ENCODE data around the gene PLCG1.

PLCG1 gene

DNA sequence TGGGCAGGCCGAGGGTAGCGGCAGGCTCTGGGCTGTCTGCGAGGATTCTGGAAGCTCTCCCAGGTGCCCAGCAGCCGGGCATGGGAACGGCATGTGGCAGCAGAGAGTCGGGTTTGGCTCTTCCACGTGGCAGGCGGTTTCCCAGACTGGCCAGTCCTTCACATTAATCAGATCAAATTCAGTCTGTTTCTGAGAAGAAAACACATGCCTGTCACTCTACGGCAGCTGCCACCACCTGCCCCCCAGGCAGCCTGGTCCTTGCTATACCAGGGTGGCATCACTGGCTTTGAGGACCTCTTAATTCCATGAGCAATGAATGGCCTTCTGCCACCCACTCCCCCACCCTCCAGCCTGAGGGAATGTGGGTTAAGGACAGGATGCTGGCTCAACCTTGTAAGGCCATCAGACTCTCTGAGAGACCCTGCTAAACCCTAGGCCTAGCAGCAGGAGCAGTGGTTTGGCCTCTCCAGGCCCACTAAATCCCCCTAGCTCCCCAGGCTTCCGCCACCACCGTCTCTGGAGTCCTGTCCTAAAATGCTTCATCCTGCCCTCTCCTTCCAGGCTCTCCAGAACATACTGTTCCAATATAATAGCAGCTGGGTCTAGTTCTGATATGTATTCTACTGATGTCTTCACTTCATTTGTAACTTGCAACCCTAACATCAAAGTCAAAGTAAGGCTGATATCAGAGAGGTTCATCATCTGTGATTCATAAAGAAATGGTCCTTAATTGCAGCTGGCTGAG lies 47.8 kb downstream of the PLCG1 start:
- TF ChIP-seq CTCF (IDR thresholded peaks at IDR 0.05; ENCODE audit: low read depth, low read length), result no peak
- H3K4me3 ChIP-seq (replicated peaks in 1 of 2; ENCODE audit: low read depth in 2 of 2, low read length in 2 of 2), result no peak overlapping the region
- DNase-seq (ENCODE audit: low read depth in 2 of 2), result no peak

- DNase-seq (ENCODE audit: low read depth in 2 of 2), result no peak
- H3K4me3 ChIP-seq (replicated peaks in 1 of 2; ENCODE audit: low read depth in 2 of 2, low read length in 2 of 2), result no peak overlapping the region
- TF ChIP-seq CTCF (IDR thresholded peaks at IDR 0.05; ENCODE audit: low read depth, low read length), result no peak
Observed at GRCh38 chr20:41187668-41188067, 50.3 kb downstream of the PLCG1 start.

DNA sequence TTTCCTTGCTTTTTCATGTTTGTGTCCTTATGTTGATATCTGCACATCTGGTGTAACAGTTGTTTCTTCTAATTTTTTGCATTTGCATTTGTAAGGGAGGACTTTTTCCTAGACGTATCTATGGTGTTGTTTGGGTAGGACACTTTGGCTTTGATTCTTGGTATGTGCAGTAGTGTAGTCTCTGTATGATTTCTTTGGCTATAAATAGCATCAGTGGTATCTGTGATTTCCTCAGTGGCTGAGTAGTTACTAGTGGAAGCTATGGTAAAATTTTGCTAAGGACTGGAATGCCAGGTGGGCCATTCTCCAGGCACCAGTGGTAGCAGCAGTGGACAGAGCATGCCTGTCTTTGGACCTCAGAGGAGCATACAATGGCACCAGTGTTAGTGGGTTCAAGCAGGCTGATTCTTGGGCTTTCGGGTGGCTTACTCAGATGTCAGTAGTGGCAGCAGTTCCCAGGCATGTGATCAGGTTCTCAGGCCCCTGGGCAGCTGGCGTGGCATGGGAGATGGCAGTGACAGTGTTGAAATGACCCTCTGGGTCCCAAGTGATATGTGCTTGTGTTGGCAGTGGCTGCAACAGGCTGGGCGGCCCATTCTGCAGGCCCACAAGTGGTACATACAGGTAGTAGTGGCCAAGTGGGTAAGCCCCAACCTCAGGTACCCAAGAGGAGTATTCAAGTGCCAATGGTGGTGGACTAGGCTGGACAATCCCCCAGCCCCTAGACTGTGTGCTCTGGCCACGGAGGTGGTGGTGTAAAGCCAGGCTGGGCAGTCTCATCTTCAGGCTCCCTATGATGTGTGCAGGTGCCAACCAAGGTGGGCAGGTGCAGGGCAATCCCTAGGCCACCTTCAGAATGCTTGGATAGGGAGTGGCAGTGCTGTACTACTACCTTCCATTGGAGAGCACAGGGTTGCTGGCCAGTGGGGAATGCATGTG lies 54.5 kb downstream of the PLCG1 start:
- H3K4me3 ChIP-seq (replicated peaks in 1 of 2; ENCODE audit: low read depth in 2 of 2, low read length in 2 of 2), result no peak overlapping the region
- TF ChIP-seq CTCF (IDR thresholded peaks at IDR 0.05; ENCODE audit: low read depth, low read length), result no peak
- DNase-seq (ENCODE audit: low read depth in 2 of 2), result no peak

GRCh38 chr20:41192575-41192974 lies 55.2 kb downstream of the PLCG1 start:
- H3K4me3 ChIP-seq (replicated peaks in 1 of 2; ENCODE audit: low read depth in 2 of 2, low read length in 2 of 2), result no peak overlapping the region
- DNase-seq (ENCODE audit: low read depth in 2 of 2), result no peak
- TF ChIP-seq CTCF (IDR thresholded peaks at IDR 0.05; ENCODE audit: low read depth, low read length), result no peak

DNA sequence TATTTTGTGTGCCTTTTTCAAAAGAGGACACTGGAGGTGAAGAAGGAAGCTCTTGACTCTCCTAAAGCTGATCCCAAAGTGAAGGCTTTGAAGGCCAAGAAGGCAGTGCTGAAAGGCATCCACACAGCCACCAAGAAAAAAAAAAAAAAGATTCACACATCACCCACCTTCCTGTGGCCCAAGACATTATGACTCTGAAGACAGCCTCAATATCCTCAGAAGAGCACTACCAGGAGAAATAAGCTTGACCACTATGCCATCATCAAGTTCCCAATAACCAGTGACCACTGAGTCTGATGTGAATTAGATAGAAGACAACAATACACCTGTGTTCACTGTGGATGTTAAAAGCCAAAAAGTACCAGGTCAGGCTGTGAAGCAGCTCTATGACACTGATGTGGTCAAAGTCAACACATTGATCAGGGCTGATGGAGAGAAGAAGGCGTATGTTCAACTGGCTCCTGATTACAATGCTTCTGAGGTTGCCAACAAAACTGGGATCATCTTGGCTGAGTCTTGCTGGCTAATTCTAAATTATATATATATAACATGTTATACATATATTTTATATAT lies 59.4 kb downstream of the PLCG1 start:
- H3K4me3 ChIP-seq (replicated peaks in 1 of 2; ENCODE audit: low read depth in 2 of 2, low read length in 2 of 2), result no peak overlapping the region
- no peak for TF ChIP-seq CTCF (IDR thresholded peaks at IDR 0.05; ENCODE audit: low read depth, low read length)
- no peak for DNase-seq (ENCODE audit: low read depth in 2 of 2)

DNA sequence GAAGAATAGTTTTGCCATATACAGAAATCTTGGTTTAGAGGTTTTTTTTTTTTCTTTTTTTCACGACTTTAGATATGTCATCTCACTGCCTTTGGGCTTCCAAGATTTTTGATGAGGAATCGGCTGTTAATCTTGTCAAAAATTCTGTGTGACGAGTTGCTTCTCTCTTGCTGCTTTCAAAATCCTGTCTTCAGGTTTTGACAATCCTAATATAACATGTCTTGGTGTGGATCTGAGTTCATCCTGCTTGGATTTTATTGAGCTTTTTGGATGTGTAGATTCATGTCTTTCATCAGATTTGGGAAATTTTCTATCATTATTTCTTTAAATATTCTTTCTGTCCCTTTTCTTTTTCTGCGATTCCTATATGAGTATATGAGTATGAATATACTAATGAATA lies 61.1 kb downstream of the PLCG1 start:
- no peak for DNase-seq (ENCODE audit: low read depth in 2 of 2)
- H3K4me3 ChIP-seq (replicated peaks in 1 of 2; ENCODE audit: low read depth in 2 of 2, low read length in 2 of 2), result no peak overlapping the region
- TF ChIP-seq CTCF (IDR thresholded peaks at IDR 0.05; ENCODE audit: low read depth, low read length), result no peak

All from cardiac fibroblast (primary cell).